AG04449 (cell line): ENCODE data around the gene CBX6.

Experiments used
- CTCF ChIA-PET: fragments of 350-600 bp; formaldehyde crosslinking; extraction: SDS; loops from one replicate; lab custom pipeline; 2021; ENCODE audit warnings: antibody characterized with exemption; lab: Yijun Ruan, JAX
- POLR2A ChIA-PET: fragments of 400-600, 350-600 bp; formaldehyde crosslinking; extraction: SDS; loops from one replicate; lab custom pipeline; 2020; ENCODE audit warnings: antibody characterized with exemption, inconsistent platforms; lab: Yijun Ruan, JAX
- DNase-seq: peaks from one replicate; pipeline ENCODE4 v3.0.0-alpha.2; 2010; ENCODE audit warnings: low read depth, low spot score
- H3K4me3 ChIP-seq: 2 replicates; pipeline ENCODE4 v1.5.1; 2011; ENCODE audit warnings: low read depth, mild to moderate bottlenecking, control low read depth, low read length
- TF ChIP-seq, protein P1 (sequence below): IDR thresholded peaks from one replicate; pipeline ENCODE4 v1.5.1; 2011; ENCODE audit warnings: mild to moderate bottlenecking, moderate library complexity, low read length, control low read depth, inconsistent platforms; ENCODE audit not compliant: insufficient read depth; ENCODE audit errors: missing control alignments

CBX6 gene

DNA sequence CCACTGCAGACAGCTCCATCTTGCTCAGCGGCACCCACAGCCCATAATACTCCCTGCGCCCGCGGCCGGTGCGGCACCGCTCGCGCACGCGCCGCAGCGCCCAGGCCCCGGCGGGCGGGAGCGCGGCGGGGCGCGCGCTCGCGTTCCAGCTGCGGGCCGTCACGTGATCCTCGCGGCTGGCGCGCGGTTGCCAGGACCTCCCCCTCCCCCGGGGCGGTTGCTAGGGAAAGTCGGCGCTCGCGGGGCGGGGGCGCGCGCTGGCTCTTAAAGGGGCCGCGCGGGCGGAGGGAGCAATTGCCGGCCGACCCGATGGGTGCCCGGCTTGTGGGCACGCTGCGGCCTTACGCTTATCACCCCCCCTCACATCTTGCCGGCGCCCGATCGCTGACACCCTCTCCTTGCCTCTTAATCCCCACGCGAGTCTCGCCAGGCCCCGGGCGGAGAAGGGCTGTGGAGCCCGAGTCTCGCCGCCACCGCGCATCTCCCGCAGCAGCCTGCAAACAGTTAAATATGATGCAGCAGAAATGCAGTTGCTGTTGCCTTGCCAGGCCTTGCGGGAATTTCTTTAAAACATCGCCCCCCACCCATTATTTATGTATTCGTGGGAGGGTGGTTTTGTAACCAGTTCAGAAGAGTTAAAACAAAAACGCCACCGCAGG, at the start of gene CBX6:
TSS of gene CBX6 (minus strand) at position 45 of the 659 bp plus-strand sequence. CDS start at position 19, 26 bp downstream.
- TF ChIP-seq, protein P1, sequence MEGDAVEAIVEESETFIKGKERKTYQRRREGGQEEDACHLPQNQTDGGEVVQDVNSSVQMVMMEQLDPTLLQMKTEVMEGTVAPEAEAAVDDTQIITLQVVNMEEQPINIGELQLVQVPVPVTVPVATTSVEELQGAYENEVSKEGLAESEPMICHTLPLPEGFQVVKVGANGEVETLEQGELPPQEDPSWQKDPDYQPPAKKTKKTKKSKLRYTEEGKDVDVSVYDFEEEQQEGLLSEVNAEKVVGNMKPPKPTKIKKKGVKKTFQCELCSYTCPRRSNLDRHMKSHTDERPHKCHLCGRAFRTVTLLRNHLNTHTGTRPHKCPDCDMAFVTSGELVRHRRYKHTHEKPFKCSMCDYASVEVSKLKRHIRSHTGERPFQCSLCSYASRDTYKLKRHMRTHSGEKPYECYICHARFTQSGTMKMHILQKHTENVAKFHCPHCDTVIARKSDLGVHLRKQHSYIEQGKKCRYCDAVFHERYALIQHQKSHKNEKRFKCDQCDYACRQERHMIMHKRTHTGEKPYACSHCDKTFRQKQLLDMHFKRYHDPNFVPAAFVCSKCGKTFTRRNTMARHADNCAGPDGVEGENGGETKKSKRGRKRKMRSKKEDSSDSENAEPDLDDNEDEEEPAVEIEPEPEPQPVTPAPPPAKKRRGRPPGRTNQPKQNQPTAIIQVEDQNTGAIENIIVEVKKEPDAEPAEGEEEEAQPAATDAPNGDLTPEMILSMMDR: no peak
- POLR2A ChIA-PET: interaction anchor here (1.0 to 1.2 kb wide), 3 partner anchors 11 to 447 kb away, joined by 3 read pairs; partner anchors contain the start of gene RPL3
- CTCF ChIA-PET: interaction anchor here (1.2 to 8.6 kb wide), 10 partner anchors 8 to 142 kb away, joined by 3 to 238 read pairs (median 24); partner anchors contain the start of genes APOBEC3B and APOBEC3C
- H3K4me3 ChIP-seq: peak within 1 kb of the TSS; percentile 75
- DNase-seq: no peak

GRCh38 chr22:38921806-38922205, 49.8 kb upstream of the CBX6 start:
- CTCF ChIA-PET: no interaction called here
- POLR2A ChIA-PET: no interaction called here
- TF ChIP-seq, protein P1: no peak
- no peak overlapping the region for H3K4me3 ChIP-seq
- no peak for DNase-seq

DNA sequence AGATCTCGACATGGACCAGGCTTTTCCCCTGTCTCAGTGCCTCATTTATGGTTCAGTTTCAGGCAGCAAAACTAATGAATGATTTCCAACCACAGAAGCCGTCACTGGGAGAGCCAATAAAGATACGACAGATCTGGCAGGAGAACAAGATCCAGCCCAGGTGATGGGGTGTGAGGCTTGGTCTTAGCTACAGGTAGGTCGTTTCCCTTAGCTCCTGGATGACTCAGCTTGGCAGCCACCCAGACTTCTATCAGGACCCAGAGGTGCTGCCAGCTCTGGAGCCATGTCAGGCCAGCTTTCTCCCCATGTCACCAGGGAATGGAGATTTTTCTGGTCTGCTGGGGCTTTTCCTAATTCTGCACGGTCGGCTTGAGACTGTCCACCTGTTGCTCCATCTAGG, 49.1 kb upstream of the CBX6 start:
- ChIA-PET CTCF (interaction anchor here (0.9 to 1.1 kb wide), 2 partner anchors 24 to 51 kb away, joined by 3 read pairs; no protein-coding TSS in a partner anchor), POLR2A (no interaction called here)
- H3K4me3 ChIP-seq: no peak overlapping the region
- DNase-seq: no peak
- TF ChIP-seq, protein P1: no peak

DNA sequence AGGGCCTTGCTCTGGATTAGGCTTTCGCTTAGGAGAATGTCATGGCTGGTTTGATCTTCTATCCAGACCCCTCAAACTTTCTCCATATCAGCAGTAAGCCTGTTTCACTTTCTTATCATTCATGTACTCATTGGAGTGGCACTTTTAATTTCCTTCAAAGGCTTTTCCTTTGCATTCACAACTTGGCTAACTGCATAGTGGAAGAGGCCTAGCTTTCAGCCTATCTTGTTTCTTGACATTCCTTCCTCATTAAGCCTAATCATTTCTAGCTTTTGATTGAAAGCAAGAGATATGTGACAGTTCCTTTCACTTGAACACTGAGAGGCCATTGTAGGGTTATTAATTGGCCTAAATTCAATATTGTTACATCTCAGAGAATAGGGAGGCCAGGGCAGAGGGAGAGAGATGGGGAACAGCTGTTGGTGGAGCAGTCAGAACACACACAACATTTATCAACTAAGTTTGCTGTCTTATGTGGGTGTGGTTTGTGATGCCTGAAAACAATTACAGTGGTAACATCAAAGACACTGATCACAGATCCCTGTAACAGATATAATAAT, 47.7 kb upstream of the CBX6 start:
- CTCF ChIA-PET: interaction anchor here (1.3 kb wide), 1 partner anchor 50 kb away, joined by 4 read pairs; no protein-coding TSS in a partner anchor
- TF ChIP-seq, protein P1: no peak
- H3K4me3 ChIP-seq: no peak overlapping the region
- POLR2A ChIA-PET: no interaction called here
- no peak for DNase-seq

GRCh38 chr22:38911434-38911833, 39.4 kb upstream of the CBX6 start:
- no peak overlapping the region for H3K4me3 ChIP-seq
- POLR2A ChIA-PET: no interaction called here
- no peak for DNase-seq
- TF ChIP-seq, protein P1: no peak
- CTCF ChIA-PET: interaction anchor here (0.7 to 1.0 kb wide), 2 partner anchors 12 to 15 kb away, joined by 3 read pairs; no protein-coding TSS in a partner anchor

DNA sequence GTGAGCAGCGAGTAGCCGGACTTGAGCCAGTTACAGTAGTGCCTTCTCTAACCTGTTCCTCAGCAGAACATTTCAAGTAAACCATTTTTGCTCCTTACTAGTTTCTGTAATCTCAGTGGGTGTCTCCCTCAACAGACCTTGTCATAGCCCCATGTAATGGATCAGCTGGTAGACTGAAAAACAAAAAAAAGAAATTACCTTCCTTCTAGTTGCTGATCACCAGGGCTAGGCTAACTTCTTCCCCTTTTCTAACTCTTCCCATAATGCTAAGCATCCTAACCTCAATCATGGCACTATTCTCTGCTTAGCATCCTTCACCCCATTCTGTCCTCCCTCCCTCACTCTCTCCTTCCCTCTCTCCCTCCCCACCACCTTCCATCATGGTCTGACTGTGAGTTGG, 35.8 kb upstream of the CBX6 start:
- ChIA-PET POLR2A (no interaction called here), CTCF (no interaction called here)
- no peak for DNase-seq
- TF ChIP-seq, protein P1: no peak
- H3K4me3 ChIP-seq: no peak overlapping the region
